GM18858 (cell line): ENCODE results near the gene FAM241B.

Experiments
- ATAC-seq: cut with Tn5 transposase; IDR thresholded peaks from one replicate; pipeline ENCODE4 v1.9.1; 2021; ENCODE audit not compliant: unreplicated experiment

FAM241B gene

GRCh38 chr10:69647126-69647525 lies 17.1 kb downstream of the FAM241B start:
- no peak for ATAC-seq

GRCh38 chr10:69647819-69648218 lies 17.8 kb downstream of the FAM241B start:
- ATAC-seq = no peak

- ATAC-seq = no peak
Measured at GRCh38 chr10:69648461-69648860, 18.4 kb downstream of the FAM241B start.

GRCh38 chr10:69649786-69650550 lies 19.9 kb downstream of the FAM241B start:
- no peak for ATAC-seq

GRCh38 chr10:69650589-69651261 lies 20.7 kb downstream of the FAM241B start:
- no peak for ATAC-seq

GRCh38 chr10:69651362-69651761 lies 21.3 kb downstream of the FAM241B start:
- no peak for ATAC-seq

GRCh38 chr10:69652111-69652856 lies 22.2 kb downstream of the FAM241B start:
- no peak for ATAC-seq

GRCh38 chr10:69652857-69653199 lies 22.8 kb downstream of the FAM241B start:
- ATAC-seq = no peak

- no peak for ATAC-seq
Measured at GRCh38 chr10:69653561-69653960, 23.5 kb downstream of the FAM241B start.

GRCh38 chr10:69655124-69655867 lies 25.2 kb downstream of the FAM241B start:
- ATAC-seq = no peak

GRCh38 chr10:69655868-69656555 lies 26.0 kb downstream of the FAM241B start:
- no peak for ATAC-seq

- no peak for ATAC-seq
Measured at GRCh38 chr10:69656742-69657269, 26.8 kb downstream of the FAM241B start.

- no peak for ATAC-seq
Measured at GRCh38 chr10:69657430-69657829, 27.4 kb downstream of the FAM241B start.

- no peak for ATAC-seq
Measured at GRCh38 chr10:69657866-69658265, 27.8 kb downstream of the FAM241B start.

- no peak for ATAC-seq
Measured at GRCh38 chr10:69659241-69660038, 29.4 kb downstream of the FAM241B start.

- no peak for ATAC-seq
Measured at GRCh38 chr10:69660296-69660695, 30.2 kb downstream of the FAM241B start.

- ATAC-seq = no peak
Measured at GRCh38 chr10:69661414-69662172, 31.5 kb downstream of the FAM241B start.

- ATAC-seq = no peak
Measured at GRCh38 chr10:69662173-69662877, 32.3 kb downstream of the FAM241B start.
